HEK293T (cell line): Measurements from ENCODE around the gene BABAM1.

Source experiments
- BHLHE40 ChIP-seq: fragments of 450-650 bp; IDR thresholded peaks from 2 replicates; pipeline ENCODE4 v1.6.1; 2016; ENCODE audit warnings: mild to moderate bottlenecking, moderate library complexity, borderline replicate concordance
- FOXA1 ChIP-seq: fragments of 450-650 bp; IDR thresholded peaks from 2 replicates; pipeline ENCODE4 v1.6.1; 2016; ENCODE audit warnings: mild to moderate bottlenecking
- HDGF ChIP-seq: fragments of 450-650 bp; IDR thresholded peaks from 2 replicates; pipeline ENCODE4 v1.6.1; 2017; ENCODE audit warnings: antibody characterized with exemption, borderline replicate concordance
- LEF1 ChIP-seq: fragments of 450-650 bp; IDR thresholded peaks from 2 replicates; pipeline ENCODE4 v1.6.1; 2017; ENCODE audit warnings: mild to moderate bottlenecking, borderline replicate concordance
- PKNOX1 ChIP-seq: fragments of 450-650 bp; IDR thresholded peaks from 2 replicates; pipeline ENCODE4 v1.6.1; 2016
- SP1 ChIP-seq: fragments of 450-650 bp; IDR thresholded peaks from 2 replicates; pipeline ENCODE4 v1.6.1; 2017
- SUZ12 ChIP-seq: fragments of 450-650 bp; IDR thresholded peaks from 2 replicates; pipeline ENCODE4 v1.6.1; 2016; ENCODE audit warnings: mild to moderate bottlenecking

- TF ChIP-seq SP1 (no peak), SUZ12 (no peak), FOXA1 (no peak), HDGF (no peak), PKNOX1 (no peak), LEF1 (no peak), BHLHE40 (no peak)
These were observed 37.9 kb downstream of the BABAM1 start for GRCh38 chr19:17305216-17305516.
